Measurements from ENCODE around the gene HABP2. TPM values are rescaled to one million over a fixed set of nuclear protein-coding genes. Genes with fewer than 3 reads are reported as not detected.

HABP2 gene
- polyA plus RNA-seq, 1 of the 3 experiments (the other 2 are of a cell fraction) = not detected

DNA sequence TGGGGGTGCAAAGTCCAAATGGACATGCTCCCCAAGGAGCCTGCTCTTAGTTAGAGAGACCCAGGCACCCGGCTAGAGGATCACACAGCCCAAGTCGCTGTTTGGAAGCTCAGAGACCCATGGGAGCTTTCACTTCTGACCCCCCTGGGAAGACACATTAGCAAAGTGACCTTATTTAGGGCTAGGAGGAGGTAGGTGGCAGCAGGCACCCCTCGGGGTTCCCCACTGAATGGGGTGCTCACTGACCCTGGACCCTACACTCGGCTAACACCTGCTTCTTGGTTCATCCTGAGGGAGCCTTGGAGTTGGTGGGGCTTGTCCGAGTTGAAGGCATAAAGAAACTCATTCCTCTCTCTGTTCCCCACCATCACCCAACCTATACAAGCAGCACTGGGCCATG lies 27.1 kb upstream of the HABP2 start:
- Histone ChIP-seq H3K27me3 (ENCODE audit: insufficient read depth) (no peaks in the 10 kb centered on the region), H3F3A (replicated peaks; ENCODE audit: insufficient read depth) (no peaks in the 10 kb centered on the region), H3K9me2 (no peaks in the 10 kb centered on the region), H3K4me3 (ENCODE audit: low read depth in 2 of 2, low read length in 1 of 2) (no peak overlapping the region), H2AFZ (ENCODE audit: low read depth) (no peak overlapping the region), H4K20me1 (ENCODE audit: insufficient read depth) (no peaks in the 10 kb centered on the region), H3K79me2 (ENCODE audit: insufficient read depth) (no peaks in the 10 kb centered on the region), H3K9ac (no peak overlapping the region), H3K36me3 (replicated peaks in 1 of 2; ENCODE audit: control insufficient read depth in 1 of 2, insufficient read depth in 2 of 2, low read length in 1 of 2) (no peaks in the 10 kb centered on the region), H3K27ac (ENCODE audit: low read depth in 2 of 2, low read length in 1 of 2) (no peak overlapping the region), H3K4me2 (no peak overlapping the region), H3K9me3 (no peaks in the 10 kb centered on the region), H3K4me1 (ENCODE audit: control insufficient read depth in 1 of 2, insufficient read depth in 2 of 2, low read depth in 1 of 2, low read length in 1 of 2) (peaks cover 3 to 13% of the 10 kb centered on the region in 2 experiments; a peak in 2 of 4 replicates)
- POLR2A ChIA-PET = no interaction called here
- DNase-seq = no peak
- WGBS (ENCODE audit: low lambda C conversion rate) = 60% methylated on average over 2 of the region's 5 CpGs
- CTCF ChIA-PET = interaction anchor here (0.6 to 1.5 kb wide), 4 partner anchors 37 to 127 kb away, joined by 3 to 4 read pairs (median 4); no protein-coding TSS in a partner anchor
- no peak for TF ChIP-seq JUND (IDR thresholded peaks at IDR 0.05)
- TF ChIP-seq MXI1 (IDR thresholded peaks at IDR 0.05; ENCODE audit: low read depth, low read length) = no peak
- TF ChIP-seq, protein P1, sequence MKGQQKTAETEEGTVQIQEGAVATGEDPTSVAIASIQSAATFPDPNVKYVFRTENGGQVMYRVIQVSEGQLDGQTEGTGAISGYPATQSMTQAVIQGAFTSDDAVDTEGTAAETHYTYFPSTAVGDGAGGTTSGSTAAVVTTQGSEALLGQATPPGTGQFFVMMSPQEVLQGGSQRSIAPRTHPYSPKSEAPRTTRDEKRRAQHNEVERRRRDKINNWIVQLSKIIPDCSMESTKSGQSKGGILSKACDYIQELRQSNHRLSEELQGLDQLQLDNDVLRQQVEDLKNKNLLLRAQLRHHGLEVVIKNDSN (IDR thresholded peaks at IDR 0.05; ENCODE audit: borderline replicate concordance, low read depth) = no peak
- TF ChIP-seq, protein P2, sequence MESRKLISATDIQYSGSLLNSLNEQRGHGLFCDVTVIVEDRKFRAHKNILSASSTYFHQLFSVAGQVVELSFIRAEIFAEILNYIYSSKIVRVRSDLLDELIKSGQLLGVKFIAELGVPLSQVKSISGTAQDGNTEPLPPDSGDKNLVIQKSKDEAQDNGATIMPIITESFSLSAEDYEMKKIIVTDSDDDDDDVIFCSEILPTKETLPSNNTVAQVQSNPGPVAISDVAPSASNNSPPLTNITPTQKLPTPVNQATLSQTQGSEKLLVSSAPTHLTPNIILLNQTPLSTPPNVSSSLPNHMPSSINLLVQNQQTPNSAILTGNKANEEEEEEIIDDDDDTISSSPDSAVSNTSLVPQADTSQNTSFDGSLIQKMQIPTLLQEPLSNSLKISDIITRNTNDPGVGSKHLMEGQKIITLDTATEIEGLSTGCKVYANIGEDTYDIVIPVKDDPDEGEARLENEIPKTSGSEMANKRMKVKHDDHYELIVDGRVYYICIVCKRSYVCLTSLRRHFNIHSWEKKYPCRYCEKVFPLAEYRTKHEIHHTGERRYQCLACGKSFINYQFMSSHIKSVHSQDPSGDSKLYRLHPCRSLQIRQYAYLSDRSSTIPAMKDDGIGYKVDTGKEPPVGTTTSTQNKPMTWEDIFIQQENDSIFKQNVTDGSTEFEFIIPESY (IDR thresholded peaks at IDR 0.05; ENCODE audit: borderline replicate concordance, low read depth) = no peak
- TF ChIP-seq RXRA (IDR thresholded peaks at IDR 0.05; ENCODE audit: borderline replicate concordance, low read depth) = no peak
- TF ChIP-seq TEAD4 (IDR thresholded peaks at IDR 0.05; ENCODE audit: borderline replicate concordance, insufficient read depth) = no peak
- no peak for TF ChIP-seq TAF1 (IDR thresholded peaks at IDR 0.05; ENCODE audit: borderline replicate concordance, low read depth, low read length)
- TF ChIP-seq YY1 (IDR thresholded peaks at IDR 0.05; ENCODE audit: low read depth) = no peak
- no peak for TF ChIP-seq CHD2 (IDR thresholded peaks at IDR 0.05; ENCODE audit: low read length, partially characterized antibody)
- no peak for TF ChIP-seq RFX5 (IDR thresholded peaks at IDR 0.05; ENCODE audit: low read length)

DNA sequence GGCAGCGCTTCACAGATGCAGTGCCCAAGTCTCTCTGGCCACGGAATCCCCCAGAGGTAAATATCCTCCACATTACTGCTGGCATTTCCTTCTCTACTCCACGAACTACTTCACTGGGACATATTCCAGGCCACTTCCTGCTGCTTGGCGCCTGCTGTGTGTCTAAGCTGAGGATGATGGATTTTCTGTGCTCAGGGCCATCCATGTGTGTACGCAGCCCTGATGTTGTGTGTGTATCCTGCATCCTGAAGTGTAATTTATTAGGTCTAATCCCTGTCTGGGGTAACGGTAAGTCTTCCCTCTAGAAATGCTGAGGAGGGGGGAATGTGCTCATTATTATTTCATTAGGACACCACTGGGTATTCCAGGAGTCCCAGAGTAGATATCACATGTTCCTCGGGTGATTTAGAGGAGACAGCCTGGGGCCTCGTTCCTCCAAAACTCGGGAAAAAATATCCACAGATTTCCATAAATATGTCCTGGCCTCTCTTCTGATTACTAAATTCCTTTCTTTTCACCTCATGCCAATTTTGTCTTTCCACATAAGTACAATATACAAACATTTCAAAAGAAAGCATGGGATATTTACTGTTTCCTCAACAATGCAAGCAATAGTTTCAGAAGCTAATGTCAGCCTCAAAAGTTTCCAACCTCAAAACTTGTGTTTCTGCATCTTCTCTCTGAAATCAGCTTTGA lies 25.5 kb upstream of the HABP2 start:
- ChIA-PET POLR2A (no interaction called here), CTCF (no interaction called here)
- Histone ChIP-seq H3K9me3 (no peaks in the 10 kb centered on the region), H3K79me2 (ENCODE audit: insufficient read depth) (no peaks in the 10 kb centered on the region), H3K27me3 (ENCODE audit: insufficient read depth) (no peaks in the 10 kb centered on the region), H3K9ac (no peak overlapping the region), H3K4me3 (ENCODE audit: low read depth in 2 of 2, low read length in 1 of 2) (no peak overlapping the region), H3K4me1 (ENCODE audit: control insufficient read depth in 1 of 2, insufficient read depth in 2 of 2, low read depth in 1 of 2, low read length in 1 of 2) (peaks cover 3 to 13% of the 10 kb centered on the region in 2 experiments; a peak in 2 of 4 replicates), H3K9me2 (no peaks in the 10 kb centered on the region), H3K36me3 (replicated peaks in 1 of 2; ENCODE audit: control insufficient read depth in 1 of 2, insufficient read depth in 2 of 2, low read length in 1 of 2) (no peaks in the 10 kb centered on the region), H4K20me1 (ENCODE audit: insufficient read depth) (no peaks in the 10 kb centered on the region), H2AFZ (ENCODE audit: low read depth) (peak overlapping the region; percentile 59; the same call in 1 of the 2 replicates), H3F3A (replicated peaks; ENCODE audit: insufficient read depth) (no peaks in the 10 kb centered on the region), H3K27ac (ENCODE audit: low read depth in 2 of 2, low read length in 1 of 2) (no peak overlapping the region), H3K4me2 (peak overlapping the region; percentile 44)
- no peak for DNase-seq
- TF ChIP-seq SIN3A (IDR thresholded peaks at IDR 0.05; ENCODE audit: borderline replicate concordance, low read depth, low read length) (no peak), GABPA (IDR thresholded peaks at IDR 0.05; ENCODE audit: low read depth) (no peak), TAF1 (IDR thresholded peaks at IDR 0.05; ENCODE audit: borderline replicate concordance, low read depth, low read length) (no peak), NFIC (IDR thresholded peaks at IDR 0.05; ENCODE audit: borderline replicate concordance) (peak; percentile 33; the same call in 1 of the 2 replicates), EP300 (IDR thresholded peaks at IDR 0.05; ENCODE audit: borderline replicate concordance in 1 of 2, low read depth in 1 of 2, low read length in 1 of 2) (peak in 1 of 2 experiments; percentile 15; a peak in 1 of 4 replicates), TCF12 (IDR thresholded peaks at IDR 0.05) (peak; percentile 60; the same call in 1 of the 2 replicates)
- TF ChIP-seq, protein P3, sequence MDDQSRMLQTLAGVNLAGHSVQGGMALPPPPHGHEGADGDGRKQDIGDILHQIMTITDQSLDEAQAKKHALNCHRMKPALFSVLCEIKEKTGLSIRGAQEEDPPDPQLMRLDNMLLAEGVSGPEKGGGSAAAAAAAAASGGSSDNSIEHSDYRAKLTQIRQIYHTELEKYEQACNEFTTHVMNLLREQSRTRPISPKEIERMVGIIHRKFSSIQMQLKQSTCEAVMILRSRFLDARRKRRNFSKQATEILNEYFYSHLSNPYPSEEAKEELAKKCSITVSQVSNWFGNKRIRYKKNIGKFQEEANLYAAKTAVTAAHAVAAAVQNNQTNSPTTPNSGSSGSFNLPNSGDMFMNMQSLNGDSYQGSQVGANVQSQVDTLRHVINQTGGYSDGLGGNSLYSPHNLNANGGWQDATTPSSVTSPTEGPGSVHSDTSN (IDR thresholded peaks at IDR 0.05) = peak; percentile 61
- 45% methylated on average over 9 of the region's 9 CpGs for WGBS (ENCODE audit: low lambda C conversion rate)

All from SK-N-SH (cell line).